RWPE2 (cell line): ENCODE measurements around the gene RBPMS2.
"Not testable (repeated sequence)": the region's sequence is repeated elsewhere in the genome, so short reads cannot be mapped to it uniquely, and the experiment has no call there.

ENCODE experiments used
- ATAC-seq: fragments of 200-7000 bp; cut with Tn5 transposase; 3 replicates; pipeline ENCODE4 v1.9.1; 2021; ENCODE audit warnings: low read depth
- DNase-seq: peaks from one replicate; pipeline ENCODE4 v3.0.0-alpha.2; 2020; ENCODE audit warnings: low spot score
- H3K27ac ChIP-seq: fragments of 450-650 bp; 2 replicates; pipeline ENCODE4 v1.5.1; 2017; ENCODE audit warnings: mild to moderate bottlenecking; ENCODE audit not compliant: poor library complexity, severe bottlenecking
- H3K27me3 ChIP-seq: fragments of 250-450 bp; sonication (Bioruptor Pico); 2 replicates; pipeline ENCODE4 v1.5.1; 2021; ENCODE audit warnings: mild to moderate bottlenecking, moderate library complexity; ENCODE audit not compliant: insufficient read depth, poor library complexity, severe bottlenecking
- H3K36me3 ChIP-seq: fragments of 250-450 bp; sonication (Bioruptor Pico); 2 replicates; pipeline ENCODE4 v1.5.1; 2020; ENCODE audit warnings: low read depth, mild to moderate bottlenecking, moderate library complexity
- H3K4me1 ChIP-seq: fragments of 250-450 bp; sonication (Bioruptor Pico); 2 replicates; pipeline ENCODE4 v1.5.1; 2021; ENCODE audit warnings: mild to moderate bottlenecking, moderate library complexity; ENCODE audit not compliant: insufficient read depth, poor library complexity, severe bottlenecking
- H3K4me3 ChIP-seq: fragments of 250-450 bp; sonication (Bioruptor Pico); 2 replicates; pipeline ENCODE4 v1.5.1; 2021; ENCODE audit warnings: mild to moderate bottlenecking, moderate library complexity; ENCODE audit not compliant: severe bottlenecking
- H3K9me3 ChIP-seq: fragments of 250-450 bp; sonication (Bioruptor Pico); 2 replicates; pipeline ENCODE4 v1.5.1; 2021; ENCODE audit warnings: mild to moderate bottlenecking, moderate library complexity; ENCODE audit not compliant: severe bottlenecking
- CTCF ChIP-seq: fragments of 450-650 bp; IDR thresholded peaks from one replicate; pipeline ENCODE4 v1.5.1; 2017; ENCODE audit warnings: mild to moderate bottlenecking, moderate library complexity; ENCODE audit not compliant: poor library complexity, severe bottlenecking

RBPMS2 gene

GRCh38 chr15:64775551-64776401, at the start of gene RBPMS2:
RBPMS2 (minus strand) TSS chr15:64775589; CDS start chr15:64775319, 270 bp downstream.
- peak; percentile 44 for ATAC-seq
- no peaks in the 10 kb centered on the region for H3K9me3 ChIP-seq
- no peaks in the 10 kb centered on the region for H3K4me1 ChIP-seq
- peak within 1 kb of the TSS; percentile 69 for H3K4me3 ChIP-seq
- H3K27ac ChIP-seq = no peak within 1 kb of the TSS
- no peaks in the 10 kb centered on the region for H3K36me3 ChIP-seq
- peaks cover 15% of the 10 kb centered on the region for H3K27me3 ChIP-seq
- no peak for TF ChIP-seq CTCF
- no peak for DNase-seq

- peak overlapping the region; percentile 50 for H3K4me3 ChIP-seq
- peaks cover 7% of the 10 kb centered on the region for H3K4me1 ChIP-seq
- H3K27me3 ChIP-seq = no peaks in the 10 kb centered on the region
- H3K36me3 ChIP-seq = peaks cover 33% of the 10 kb centered on the region
- H3K9me3 ChIP-seq = no peaks in the 10 kb centered on the region
- TF ChIP-seq CTCF = no peak
- H3K27ac ChIP-seq = peak overlapping the region; percentile 41
- DNase-seq (no peak), ATAC-seq (peak; percentile 17)
These were observed 49.6 kb upstream of the RBPMS2 start for GRCh38 chr15:64824929-64825430.

- Histone ChIP-seq H3K36me3 (peaks cover 48% of the 10 kb centered on the region), H3K27me3 (no peaks in the 10 kb centered on the region), H3K9me3 (no peaks in the 10 kb centered on the region), H3K27ac (no peak overlapping the region), H3K4me1 (no peaks in the 10 kb centered on the region), H3K4me3 (no peak overlapping the region)
- ATAC-seq = no peak
- no peak for DNase-seq
- no peak for TF ChIP-seq CTCF
These were observed 41.1 kb upstream of the RBPMS2 start for GRCh38 chr15:64816452-64816851.

GRCh38 chr15:64814965-64815364, 39.6 kb upstream of the RBPMS2 start:
- H3K4me1 ChIP-seq, H3K27me3 ChIP-seq, DNase-seq, ATAC-seq, H3K27ac ChIP-seq, H3K4me3 ChIP-seq, H3K9me3 ChIP-seq: not testable (repeated sequence)
- H3K36me3 ChIP-seq = peaks cover 34% of the 10 kb centered on the region

- not testable (repeated sequence) for DNase-seq, H3K4me3 ChIP-seq, H3K9me3 ChIP-seq, H3K4me1 ChIP-seq, ATAC-seq, H3K27ac ChIP-seq, H3K27me3 ChIP-seq
- peaks cover 27% of the 10 kb centered on the region for H3K36me3 ChIP-seq
These were observed 38.9 kb upstream of the RBPMS2 start for GRCh38 chr15:64814283-64814682.
